GM19035 (cell line): ENCODE data around the gene KLKB1.

Experiments used
- ATAC-seq: cut with Tn5 transposase; IDR thresholded peaks from one replicate; pipeline ENCODE4 v1.9.1; 2021; ENCODE audit not compliant: unreplicated experiment

The KLKB1 gene

GRCh38 chr4:186304866-186305505 lies 77.7 kb downstream of the KLKB1 start:
- ATAC-seq, result no peak

GRCh38 chr4:186307497-186307896 lies 80.2 kb downstream of the KLKB1 start:
- no peak for ATAC-seq

GRCh38 chr4:186307916-186308315 lies 80.6 kb downstream of the KLKB1 start:
- no peak for ATAC-seq
